Middle frontal gyrus (tissue), 1 donor: Measurements from ENCODE around the gene PATL2.
A peak's percentile ranks its signal among the peaks of the same experiment; 100 is the strongest.
"Not testable (repeated sequence)": the region's sequence is repeated elsewhere in the genome, so short reads cannot be mapped to it uniquely, and the experiment has no call there.

ENCODE experiments used
- DNase-seq: peaks from one replicate; pipeline ENCODE4 v3.0.0-alpha.2; 2015; ENCODE audit warnings: low spot score; ENCODE audit errors: extremely low spot score

The PATL2 gene

DNA sequence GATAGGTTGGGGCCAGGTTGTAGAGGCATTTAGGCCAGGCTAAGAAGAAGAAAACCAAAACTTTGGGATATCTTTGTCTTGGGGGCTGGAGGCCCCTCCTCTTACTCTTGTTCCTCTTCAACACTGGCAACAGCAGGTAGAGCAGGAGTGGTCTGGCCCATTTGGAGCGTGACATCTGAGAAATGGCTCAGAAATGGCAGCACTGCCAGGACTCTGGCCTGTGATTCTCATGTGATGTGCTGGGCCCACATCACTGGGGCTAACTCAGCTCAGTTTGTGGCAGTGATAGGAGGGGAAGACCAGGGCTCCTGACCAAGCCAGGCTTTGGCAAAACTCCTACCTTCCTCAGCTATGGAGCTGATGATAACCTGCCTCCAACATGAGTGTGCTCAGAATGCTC lies 18.5 kb downstream of the PATL2 start:
- no peak for DNase-seq

DNA sequence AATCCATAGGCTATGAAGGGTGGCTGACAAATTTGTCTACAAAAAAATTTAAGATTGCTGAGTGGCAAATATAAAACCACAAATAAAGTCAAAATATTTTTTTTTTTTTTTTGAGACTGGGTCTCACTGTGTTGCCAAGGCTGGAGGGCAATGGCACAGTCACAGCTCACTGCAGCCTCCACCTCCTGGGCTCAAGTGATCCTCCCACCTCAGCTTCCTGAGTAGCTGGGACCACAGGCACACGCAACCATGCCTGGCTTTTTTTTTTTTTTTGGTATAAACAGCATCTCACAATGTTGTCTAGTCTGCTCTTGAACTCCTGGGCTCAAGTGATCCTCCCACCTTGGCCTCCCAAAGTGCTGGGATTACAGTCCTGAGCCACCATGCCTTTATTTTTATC lies 20.9 kb downstream of the PATL2 start:
- not testable (repeated sequence) for DNase-seq

DNA sequence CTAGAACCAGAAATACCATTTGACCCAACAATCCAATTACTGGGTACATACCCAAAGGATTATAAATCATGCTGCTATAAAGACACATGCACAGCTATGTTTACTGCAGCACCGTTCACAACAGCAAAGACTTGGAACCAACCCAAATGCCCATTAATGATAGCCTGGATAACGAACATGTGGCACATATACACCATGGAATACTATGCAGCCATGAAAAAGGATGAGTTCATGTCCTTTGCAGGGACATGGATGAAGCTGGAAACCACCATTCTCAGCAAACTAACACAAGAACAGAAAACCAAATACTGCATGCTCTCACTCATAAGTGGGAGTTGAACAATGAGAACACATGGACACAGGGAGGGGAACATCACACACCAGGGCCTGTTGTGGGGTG lies 21.8 kb downstream of the PATL2 start:
- not testable (repeated sequence) for DNase-seq

DNA sequence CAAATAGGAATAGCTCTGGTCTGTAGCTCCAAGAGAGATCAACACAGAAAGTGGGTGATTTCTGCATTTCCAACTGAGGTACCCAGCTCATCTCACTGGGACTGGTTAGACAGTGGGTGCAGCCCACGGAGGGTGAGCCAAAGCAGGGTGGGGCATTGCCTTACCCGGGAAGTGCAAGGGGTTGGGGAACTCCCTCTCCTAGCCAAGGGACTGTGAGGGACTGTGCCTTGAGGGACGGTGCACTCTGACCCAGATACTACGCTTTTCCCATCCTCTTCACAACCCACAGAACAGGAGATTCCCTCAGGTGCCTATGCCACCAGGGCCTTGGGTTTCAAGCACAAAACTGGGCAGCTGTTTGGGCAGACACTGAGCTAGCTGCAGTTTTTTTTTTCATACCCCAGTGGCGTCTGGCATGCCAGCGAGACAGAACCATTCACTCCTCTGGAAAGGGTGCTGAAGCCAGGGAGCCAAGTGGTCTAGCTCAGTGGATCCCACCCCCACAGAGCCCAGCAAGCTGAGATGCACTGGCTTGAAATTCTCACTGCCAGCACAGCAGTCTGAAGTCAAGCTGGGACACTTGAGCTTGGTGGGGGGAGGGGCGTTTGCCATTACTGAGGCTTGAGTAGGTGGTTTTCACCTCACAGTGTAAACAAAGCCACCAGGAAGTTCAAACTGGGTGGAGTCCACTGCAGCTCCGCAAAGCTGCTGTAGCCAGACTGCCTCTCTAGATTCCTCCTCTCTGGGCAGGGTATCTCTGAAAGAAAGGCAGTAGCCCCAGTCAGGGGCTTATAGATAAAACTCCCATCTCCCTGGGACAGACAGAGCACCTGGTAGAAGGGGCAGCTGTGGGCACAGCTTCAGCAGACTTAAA lies 28.1 kb downstream of the PATL2 start:
- not testable (repeated sequence) for DNase-seq

DNA sequence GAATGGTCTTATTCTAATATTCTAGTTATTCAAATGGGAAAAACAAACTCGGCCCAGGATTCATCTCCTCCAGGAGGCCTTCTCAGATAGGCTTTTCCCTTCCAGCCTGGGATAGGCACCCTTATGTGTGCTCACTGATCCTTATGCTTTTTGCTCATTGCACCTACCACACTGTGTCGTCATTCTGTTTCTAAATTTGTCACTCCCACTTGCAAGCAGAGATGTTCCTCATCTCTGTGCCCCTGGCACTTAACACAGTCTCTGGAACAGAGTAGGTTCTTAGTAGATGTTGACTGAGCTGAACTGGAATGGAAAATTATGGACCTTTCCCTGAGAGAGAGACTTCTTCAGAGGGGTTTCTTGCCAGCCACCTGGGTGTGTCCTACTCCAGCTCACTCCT lies 28.9 kb downstream of the PATL2 start:
- no peak for DNase-seq

DNA sequence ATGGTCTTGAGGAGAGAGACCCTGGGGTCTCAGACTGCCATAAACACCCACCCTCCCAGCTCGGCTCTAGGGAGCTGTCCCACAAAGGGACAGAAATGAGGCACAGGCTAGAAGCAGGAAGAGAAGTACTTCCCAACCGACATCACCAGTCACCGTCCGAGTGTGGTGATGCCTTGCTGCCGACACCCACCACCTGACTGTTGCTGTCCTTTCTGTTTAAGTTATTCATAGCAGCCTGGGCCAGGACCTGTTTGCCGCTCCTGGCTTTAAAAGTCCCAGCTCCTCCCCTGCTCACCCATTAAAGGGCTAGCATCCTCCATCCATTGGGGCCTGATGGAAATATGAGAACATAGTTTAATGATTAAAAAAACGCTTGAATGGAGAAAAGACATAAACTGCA lies 34.4 kb downstream of the PATL2 start:
- DNase-seq: no peak

DNA sequence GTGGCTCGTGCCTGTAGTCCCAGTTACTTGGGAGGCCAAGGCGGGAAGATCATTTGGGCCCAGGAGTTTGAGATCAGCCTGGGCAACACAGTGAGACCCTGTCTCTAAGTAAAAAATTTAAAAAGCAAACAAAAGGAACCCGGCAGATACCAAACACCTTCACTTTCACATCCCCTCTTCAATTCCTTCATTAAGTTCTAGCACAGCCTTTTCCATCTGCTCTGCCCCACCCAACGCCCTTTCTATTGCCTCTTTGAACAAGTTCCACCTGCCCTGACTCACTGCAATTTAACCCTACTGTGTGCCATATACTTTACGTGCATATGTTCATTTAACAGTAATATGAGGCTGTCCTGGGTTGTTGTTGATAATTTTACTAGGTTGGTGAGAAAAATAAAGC lies 35.2 kb downstream of the PATL2 start:
- DNase-seq: no peak

DNA sequence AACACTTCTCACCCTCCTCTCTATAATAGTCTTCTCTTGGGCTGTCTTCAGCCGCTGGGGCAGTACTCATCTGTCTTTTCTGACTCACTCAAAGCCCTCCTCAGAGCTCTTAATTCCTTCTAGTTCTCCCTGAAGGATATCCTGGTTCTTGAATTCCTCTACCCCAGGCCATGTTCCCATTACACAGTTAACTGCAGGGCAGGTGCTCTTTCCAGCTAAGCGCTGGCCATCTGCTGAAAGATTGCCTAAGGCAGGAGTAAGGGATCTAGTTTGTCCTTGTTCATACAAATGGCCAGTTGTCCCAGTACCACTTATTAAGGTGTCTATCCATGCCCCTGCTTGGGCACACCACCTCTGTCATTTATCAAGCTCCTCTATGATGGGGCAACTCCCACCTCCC lies 37.5 kb downstream of the PATL2 start:
- DNase-seq: no peak

DNA sequence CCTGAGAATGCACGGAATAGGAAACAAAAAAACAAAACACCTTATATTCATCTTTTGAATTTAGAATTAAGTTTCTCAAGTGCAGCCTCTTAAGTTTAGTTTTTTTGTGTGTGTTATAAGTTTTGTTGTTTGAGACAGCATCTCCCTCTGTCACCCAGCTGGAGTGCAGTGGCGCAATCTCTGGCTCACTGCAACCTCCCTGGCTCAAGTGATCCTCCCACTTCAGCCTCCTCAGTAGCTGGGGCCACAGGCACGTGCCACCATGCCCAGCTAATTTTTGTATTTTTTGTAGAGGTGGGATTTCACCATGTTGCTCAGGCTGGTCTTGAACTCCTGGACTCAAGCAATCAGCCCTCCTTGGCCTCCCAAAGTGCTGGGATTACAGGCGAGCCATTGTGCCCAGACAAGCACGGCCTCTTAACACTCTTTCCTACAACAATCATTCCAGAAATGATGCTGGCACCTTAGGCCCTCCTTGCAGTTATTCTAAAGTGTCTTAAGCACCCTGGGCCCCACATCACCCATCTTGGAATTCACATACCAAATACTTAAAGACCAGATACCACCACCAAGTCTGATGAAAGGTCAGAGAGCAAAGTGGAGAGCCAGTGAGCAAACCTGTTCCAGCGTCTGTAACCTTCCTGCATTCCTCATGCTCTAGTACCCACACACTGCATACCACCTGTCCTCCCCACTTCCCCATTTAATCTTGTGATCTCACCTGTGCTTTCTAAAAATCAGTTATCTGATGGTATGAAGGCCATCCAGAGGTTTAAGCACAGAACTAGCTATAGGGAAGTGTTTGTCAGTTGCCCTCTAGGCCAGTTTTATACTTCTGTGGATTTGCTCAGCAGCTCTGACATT lies 40.8 kb downstream of the PATL2 start:
- DNase-seq: no peak

DNA sequence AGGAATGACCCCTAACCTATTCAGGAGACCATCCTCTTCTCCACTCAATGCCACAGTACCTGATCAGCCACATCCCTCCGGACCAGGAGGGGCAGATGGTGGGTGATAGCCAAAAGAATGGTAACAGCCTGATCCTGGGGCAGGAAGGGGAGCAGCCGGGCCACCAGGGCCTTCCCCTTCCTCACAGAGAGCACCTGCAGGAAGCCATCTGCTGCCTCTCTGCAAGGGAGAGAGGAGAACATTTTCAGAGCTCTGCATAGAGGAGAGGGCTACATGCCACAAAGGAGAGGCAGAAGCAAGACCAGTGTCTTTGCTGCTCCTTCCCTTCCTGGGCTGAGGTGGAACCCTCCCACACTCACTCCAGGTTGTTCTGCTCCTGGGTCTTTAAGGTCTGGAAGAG lies 42.2 kb downstream of the PATL2 start:
- DNase-seq: no peak

DNA sequence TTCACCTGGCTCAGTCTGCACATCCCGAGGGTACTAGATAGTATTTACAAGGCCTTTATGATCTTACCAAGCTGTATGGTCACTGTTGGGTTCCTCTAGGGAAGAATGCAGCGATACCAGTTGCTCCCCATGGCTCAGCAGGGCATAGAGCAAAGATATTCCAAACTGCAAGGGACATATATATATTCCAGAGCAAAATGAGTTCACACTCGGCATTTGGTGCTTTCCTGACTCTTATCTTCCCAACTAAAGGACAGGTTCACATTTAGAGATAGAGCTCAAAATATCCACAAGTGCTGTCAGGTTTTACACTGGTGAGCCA lies 44.1 kb downstream of the PATL2 start:
- DNase-seq: no peak

DNA sequence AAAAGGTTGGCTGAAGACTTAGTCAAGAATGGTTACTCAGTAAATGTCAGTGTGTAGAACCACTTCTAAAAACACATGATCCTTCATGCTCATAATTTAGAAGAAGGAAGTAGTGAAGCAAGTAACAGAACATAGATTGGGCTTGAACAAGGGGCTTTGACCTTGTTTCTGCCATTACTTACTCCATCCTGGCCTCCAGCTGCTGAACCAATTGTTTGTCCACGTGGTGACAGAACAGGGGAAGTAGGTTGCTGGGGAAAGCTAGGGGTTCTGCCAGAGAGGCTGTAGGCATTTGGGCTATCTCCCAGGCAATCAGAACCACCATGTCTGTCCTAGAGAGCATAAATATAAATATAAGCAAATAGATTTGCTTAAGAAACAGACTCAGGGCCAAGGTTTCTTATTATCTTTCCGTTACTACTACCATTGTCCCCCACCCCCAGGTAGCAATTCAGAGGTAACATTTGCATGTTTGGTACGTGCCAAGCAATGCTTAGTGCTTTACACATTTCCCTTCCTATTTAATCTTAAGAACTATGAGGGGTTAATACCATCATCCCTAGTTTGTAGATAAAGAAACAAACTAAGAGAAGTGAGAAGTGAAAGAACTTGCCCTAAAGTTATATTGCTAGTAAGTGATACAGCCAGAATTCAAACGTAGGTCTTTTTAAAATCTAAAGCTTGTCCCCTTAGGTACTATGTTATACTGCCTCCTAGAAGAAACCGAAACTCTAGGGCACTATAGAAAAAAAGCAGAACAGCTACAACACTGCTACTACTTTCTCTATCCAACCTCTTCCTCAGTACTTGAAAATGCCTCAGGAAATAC lies 44.7 kb downstream of the PATL2 start:
- DNase-seq: no peak

DNA sequence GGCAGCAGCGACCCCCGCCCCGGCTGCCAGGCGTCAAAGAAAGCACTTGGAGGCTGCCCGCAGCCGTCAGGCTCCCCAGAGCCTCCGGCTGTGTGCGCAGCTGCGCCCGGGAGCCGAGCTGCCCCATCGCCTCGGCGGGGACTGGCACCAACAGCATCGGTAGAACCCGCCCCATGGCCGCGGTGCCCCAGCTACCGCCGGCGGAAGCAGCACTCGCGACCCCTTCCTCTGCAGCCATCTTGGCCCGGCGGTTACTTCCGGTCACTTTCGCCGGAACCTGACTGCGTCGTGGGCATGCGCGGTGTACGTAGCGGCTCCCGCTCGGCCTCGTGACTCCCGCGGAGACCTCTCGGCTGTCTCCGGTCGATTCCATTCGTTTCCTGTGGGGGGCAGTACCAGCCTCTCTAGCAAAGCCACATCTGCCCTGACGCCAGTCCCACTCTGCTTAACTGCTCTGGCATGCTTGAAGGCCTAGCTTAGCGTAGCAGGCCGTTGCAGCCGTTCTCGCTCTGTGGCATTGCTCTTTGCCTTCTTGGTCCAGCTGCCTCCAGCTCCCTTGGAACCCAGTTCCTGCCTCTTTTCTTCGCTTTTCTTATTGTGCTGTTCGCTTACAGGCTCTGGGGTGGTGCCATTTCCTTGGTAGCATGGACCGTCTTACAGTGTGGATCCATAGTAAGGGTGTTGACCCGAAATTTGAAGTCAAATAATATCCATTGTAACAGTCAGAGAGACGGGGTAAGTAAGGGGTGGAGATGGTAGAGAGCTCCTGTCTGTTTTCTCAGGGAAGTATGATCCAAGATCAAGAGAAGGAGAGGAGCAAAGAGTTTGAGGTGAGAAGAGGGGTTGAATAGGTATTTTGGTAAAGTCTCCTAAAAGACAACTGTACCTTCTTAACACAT lies 47.5 kb downstream of the PATL2 start, which contains the start of gene SPG11:
Gene SPG11, minus strand, starts transcription at position 253 of the 899 bp plus-strand sequence. Its CDS starts 15 bp downstream, at position 238.
- DNase-seq: peak; percentile 97

DNA sequence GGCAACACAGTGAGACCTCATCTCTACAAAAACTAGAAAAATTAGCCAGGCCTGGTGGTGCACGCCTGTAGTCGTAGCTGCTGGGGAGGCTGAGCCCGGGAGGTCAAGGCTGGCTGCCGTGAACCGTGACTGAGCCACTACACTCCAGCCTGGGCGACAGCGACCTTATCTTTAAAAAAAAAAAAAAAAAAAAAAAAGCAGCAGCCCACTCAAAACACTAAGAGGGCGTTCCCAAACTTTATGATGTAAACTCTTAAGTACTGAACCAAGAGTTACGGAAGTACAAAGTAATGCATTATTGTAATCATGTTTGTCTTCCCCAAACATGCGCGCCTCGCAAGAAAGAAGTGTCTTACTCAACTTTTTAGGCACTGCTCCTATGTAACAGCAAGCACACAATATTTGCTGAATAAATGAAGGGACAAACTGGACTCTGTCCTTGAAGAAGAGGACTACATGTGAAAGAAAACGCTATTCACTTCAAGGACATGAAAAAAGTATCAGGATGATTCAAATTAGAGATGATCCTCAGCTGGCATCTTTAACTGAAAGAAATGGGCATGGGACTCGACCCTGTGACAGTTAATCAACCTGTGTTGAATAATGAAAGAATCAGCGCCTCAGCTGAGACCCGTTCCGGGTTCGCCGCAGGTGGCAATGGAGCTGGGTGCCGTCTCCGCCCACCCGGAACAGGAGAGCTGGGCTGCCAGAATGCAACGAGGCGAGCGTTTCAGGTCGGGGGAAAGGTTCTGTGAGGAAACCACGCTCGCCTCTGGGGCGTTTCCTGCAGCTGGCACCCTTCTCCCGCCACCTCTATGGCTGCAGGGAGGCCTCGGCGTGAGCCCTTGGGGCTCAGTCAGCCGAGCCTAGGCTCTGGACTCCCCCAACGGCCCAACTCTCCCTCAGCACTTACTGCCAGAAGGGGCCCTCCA lies 48.4 kb downstream of the PATL2 start:
- DNase-seq: no peak

DNA sequence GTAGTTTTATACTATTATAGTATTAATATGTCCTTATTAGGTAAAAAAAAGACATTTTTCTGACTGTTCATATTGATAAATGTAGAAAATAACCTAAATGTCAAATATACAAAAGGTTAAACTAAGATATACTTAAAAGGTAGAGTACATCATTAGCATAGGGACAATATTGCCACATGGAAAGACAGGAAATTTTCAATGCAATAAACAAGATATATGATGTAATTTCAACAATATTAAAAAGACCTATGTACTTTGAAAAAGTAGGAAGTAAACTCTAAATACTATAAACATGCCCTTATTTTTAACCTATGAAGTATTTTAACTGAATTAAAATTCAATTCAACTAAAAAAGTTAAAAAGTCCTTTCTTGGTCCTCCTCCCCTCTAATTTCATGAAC lies 49.5 kb downstream of the PATL2 start:
- no peak for DNase-seq

DNA sequence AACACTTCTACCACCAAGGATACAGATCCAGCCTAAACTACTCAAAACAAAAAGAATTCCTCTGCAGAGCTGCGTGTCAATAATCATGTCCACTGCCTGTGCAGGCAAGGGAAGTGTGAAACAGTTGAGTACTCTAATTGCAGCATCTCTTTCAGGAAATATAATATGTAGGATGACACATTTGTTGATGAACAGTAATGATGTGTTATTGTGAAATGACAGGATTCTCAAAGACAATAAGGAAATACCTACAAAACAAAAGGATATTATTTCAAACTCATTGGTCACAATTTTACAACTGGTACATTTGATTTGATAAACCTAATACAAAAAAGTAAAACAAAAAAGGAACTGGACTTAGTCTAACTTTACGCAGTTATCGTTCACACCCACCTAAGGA lies 52.1 kb downstream of the PATL2 start:
- DNase-seq: no peak

DNA sequence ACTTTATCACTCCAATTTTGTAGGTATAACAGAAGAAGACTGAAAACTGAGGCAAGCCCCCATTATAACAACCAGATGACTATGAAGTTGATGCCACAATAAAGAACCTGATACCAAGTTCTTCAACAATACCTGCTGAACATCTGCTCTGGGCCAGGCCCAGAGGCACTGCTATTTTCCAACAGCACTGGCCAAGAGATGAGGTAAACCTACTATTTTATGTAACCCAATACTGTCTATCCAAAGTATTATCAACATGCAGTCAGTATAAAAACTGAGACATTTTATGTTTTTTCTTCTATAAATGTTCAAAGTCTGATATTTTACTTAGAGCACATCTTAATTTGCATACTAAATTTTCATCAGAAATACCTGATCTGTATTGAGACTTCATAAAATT lies 53.7 kb downstream of the PATL2 start:
- DNase-seq: no peak

DNA sequence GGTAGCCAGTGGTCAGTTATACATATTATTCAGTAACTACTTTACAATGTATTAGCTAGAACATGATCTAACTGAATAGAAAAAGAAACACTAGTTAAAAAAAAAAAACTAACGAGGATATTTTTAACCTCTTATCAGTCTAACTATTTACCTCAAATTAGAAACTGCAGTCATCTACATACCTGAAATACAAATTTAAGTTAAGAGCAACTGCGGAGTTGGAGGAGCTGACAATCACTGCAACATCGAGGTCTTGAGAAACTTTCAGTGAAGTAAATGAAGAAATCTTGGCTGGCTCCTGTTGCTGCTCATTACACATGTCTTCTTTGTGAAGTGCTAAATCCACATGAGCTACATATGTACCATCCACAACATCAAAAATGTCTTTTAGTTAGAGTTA lies 54.2 kb downstream of the PATL2 start:
- no peak for DNase-seq

DNA sequence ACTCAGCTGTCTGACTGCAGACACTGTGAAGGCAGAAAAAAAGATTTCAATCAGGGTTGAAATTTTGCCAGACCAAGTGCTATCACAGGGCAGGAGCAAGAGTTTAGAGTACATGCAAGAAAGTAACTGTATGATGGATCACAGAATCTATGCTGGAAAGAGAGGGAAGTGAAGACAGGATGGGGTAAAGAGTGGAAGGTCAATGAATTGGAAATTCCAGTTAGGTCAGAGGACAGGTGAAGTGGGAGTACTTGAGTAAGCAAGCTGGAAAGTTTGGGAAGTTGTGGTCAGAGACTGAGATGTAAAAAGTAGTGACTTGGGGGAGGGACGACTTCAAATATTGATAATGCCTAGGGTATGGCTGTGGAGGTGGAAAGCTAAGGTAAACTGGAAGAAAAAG lies 54.8 kb downstream of the PATL2 start:
- no peak for DNase-seq

DNA sequence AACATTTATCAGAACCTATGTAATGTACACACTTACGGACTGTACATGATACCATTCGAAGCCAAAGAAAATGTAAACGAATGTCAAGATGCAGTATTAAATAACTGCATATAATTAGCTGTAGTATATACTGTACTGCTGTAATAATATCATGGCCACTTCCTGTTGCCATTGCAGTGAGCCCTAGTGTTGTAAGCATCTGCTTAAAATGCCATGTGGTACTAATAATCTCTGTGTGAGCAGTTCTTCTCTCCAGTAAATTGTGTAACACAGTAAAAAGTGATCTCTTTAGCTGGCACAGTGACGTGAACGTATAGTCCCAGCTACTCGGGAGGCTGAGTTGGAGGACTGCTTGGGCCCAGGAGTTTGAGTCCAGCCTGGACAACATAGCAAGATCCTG lies 56.3 kb downstream of the PATL2 start:
- DNase-seq: no peak
